ENCODE results near the gene ACAT2.
"Not testable (repeated sequence)": the region's sequence is repeated elsewhere in the genome, so short reads cannot be mapped to it uniquely, and the experiment has no call there.

The ACAT2 gene

DNA sequence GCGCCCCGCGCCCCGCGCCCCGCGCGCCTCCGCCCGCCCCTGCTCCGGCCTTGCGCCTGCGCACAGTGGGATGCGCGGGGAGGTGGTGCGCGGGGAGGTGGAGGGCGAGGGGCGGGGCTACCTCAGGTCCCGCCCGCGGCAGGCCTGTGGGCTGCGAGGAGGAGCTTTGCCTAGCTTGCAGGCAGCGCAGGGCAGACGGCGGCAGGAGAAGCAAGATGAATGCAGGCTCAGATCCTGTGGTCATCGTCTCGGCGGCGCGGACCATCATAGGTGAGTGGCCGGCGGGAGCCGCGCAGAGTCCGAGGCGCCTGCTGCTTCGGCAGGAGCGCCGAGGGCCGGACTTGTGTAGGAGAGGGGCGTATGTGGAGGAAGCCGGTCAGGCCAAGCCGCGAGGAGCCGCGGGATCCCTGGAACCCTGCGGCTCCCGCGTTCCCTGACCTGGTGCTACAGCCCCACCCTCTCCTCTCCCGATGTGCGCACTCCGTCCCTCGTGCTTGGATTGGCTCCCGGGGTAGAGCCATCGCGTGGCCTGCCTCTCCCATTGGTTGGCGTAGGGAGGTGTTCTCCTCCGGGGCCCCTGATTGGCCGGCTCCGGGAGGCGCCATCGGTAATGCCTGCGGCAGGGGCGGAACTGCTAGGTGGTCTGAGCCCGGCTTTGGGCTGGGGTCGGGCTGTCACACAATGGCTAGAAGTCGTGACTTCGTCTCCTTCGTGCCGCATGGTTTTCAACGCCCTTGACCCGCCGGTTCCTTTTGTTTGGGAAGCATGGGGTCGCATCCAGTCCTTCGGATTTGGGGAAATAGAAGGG is at the start of gene ACAT2:
Gene ACAT2, plus strand, starts transcription at position 173 of the 808 bp plus-strand sequence. Its CDS starts 43 bp downstream, at position 216.
- DNase-seq: peak; percentile 95

DNA sequence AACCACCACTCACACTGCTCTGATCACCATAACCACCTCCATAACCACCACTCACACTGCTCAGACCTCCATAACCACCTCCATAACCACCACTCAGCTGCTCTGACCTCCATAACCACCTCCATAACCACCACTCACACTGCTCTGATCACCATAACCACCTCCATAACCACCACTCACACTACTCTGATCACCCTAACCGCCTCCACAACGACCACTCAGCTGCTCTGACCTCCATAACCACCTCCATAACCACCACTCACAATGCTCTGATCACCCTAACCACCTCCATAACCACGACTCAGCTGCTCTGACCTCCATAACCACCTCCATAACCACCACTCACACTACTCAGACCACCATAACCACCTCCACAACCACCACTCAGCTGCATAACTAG is 49.5 kb upstream of the ACAT2 start:
- not testable (repeated sequence) for DNase-seq

DNA sequence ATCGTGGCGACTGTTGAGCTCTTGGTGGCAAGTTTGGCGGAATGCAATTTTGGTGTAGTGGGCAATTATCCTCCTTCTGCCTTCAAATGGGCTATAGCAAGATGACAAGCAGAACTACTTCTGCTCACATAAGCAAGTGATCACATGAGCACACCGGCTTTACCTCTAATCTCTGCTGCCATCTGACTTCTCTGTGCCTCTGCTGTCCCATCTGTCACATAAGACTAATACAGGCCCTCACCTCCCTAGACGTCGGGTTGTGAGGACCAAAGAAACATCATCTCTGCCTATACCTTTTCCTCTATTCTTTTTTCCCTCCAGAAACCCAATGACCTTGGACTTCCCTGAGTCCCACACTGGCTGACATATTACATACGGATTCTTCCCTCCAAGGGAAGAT is 47.9 kb upstream of the ACAT2 start:
- DNase-seq: no peak

DNA sequence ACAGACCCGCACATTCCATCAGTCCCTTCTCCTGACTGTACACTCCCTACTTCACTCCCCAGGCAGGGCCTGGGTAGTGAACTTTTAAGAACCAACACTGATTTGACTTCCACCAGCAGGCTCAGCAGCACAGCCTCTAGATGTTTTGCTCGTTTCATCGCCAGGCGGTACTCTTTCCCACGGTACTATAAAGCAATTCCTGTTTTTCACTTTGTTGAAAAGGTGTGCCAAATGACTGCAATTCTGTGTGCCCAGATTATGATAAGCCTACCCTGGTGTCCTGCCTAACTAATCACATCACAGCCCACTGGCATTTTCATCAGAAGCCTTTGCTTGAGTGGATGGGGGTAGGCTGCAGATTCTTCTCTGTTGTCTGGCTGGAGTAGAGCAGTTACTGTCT is 47.4 kb upstream of the ACAT2 start:
- no peak for DNase-seq

DNA sequence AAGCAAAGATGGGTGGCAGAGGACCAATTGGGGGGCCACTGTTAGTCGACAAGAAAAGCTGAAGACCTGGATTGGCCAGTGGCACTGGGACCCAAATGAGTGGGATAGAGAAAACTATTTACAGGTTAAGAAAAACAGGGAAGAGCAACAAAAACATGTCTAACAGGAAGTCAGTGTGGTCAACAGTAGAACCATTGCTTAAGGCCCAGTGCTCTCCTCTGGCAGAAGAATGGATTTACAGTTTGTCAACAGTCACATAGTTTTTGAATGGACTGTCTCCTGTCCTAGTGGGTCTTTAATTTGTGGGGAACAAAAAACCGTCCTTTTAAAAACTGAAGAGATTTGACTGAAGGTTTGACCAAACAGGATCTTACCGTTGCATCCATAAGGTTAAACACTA is 46.7 kb upstream of the ACAT2 start:
- DNase-seq: no peak

DNA sequence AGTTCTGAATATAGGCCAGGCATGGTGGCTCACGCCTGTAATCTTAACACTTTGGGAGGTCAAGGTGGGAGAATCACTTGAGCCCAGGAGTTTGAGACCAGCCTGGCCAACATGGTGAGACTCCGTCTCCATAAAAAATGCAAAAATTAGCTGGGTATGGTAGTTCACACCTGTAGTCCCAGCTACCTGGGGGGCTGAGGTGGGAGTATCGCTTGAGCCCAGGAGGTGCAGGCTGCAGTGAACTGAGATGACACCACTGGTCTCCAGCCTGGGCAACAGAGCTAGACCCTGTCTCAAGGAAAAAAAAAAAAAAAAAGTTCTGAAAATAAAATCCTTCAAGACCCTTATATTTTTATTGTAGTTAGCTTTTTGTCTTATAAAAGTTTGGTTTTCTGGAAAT is 46.2 kb upstream of the ACAT2 start:
- no peak for DNase-seq

DNA sequence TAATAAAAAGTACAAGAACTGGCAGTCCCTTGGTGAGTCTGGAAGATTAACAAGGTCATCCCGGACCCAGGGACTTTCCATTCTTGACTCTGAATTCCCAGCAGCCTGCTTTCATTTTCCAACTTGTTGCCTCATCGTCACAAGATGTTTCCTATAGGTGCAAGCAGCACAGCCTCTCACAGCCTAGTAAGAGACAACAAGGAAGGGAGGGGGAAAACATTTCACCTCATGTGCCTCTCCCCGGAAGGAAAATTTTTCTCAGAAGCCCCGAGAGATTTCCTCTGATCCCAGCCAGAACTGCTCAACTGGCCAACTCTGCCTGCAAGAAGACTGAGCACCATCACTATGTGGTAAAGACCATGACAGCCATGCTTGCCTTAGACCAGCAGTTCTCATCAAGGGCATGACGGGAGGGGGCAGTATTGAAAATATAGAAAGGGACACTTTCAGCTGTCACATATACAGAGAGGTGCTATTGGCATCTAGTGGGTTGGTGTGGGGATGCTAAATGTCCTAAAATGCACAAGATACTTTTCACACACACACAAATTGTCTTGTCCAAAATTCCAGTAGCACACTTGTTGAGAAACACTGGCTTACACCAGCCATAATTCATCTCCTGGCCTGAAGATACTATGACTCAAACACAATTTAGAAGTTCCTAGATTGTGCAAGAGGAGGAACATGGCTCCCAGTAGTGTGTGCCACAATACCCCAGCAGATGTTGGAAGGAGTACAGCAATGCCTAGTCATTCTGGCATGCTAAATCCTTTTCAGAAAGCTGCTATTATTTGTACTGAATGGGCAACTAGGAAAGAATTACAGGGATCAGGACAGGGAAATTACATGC is 45.4 kb upstream of the ACAT2 start:
- no peak for DNase-seq

DNA sequence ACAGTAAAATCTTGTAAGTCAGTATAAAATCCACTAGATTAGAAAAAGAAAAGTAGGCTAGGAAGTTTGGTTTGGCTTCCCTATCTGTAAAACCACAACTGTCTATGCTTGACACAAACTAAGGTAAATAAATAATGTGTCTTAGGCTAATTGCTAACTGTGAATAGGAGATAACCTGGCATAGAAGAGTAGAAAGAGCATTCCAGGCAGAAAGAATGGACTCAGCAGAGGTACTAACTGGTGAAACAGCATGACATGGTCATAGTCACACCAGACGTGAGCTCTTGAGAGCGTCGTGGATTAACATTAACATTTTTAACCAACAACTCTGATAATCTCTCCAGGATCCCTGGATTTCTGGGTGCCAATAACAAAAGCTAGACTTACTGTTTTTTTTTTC is 43.2 kb upstream of the ACAT2 start:
- DNase-seq: no peak

DNA sequence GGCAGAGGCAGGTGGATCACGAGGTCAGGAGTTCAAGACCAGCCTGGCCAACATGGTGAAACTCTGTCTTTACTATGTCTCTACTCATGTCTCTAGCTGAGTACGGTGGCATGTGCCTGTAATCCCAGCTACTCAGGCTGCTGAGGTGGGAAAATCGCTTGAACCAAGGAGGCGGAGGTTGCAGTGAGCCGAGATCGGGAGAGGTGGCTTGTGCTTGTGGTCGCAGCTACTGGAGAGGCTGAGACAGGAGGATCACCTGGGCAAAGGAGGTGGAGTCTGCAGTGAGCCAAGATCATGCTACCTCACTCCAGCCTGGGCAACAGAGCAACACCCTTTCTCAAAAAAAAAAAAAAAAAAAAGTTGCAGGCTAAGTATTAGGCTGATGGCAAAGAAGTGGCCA is 42.6 kb upstream of the ACAT2 start:
- DNase-seq: no peak

DNA sequence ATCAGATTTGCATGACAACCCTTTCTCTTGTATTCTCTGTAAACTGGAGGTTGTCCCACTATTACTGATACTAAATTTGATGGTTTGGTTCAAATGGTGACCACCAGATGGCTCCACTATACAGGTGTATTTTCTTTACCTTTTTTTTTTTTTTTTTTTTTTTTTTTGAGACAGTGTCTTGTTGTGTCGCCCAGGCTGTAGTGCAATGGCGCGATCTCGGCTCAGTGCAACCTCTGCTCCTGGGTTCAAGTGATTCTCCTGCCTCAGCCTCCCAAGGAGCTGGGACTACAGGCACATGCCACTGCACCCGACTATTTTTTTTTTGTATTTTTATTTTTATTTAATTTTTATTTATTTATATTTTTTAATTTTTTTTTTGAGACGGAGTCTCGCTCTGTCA is 41.1 kb upstream of the ACAT2 start:
- DNase-seq: peak; percentile 80

DNA sequence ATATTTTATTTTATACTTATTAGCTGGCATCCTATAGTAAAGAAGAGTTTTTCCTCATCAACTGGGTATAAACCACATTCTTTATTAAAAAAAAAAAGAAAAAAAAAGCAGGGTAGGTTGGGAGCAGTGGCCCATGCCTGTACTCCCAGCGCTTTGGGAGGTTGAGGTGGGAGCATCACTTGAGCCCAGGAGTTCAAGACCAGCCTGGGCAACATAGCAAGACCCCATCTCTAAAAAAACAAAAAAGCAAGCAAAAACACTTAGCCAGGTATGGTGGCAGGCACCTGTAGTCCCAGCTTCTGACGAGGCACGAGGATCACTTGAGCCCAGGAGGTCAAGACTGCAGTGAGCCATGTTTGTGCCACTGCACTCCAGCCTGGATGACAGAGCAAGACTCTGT is 39.9 kb upstream of the ACAT2 start:
- DNase-seq: not testable (repeated sequence)

DNA sequence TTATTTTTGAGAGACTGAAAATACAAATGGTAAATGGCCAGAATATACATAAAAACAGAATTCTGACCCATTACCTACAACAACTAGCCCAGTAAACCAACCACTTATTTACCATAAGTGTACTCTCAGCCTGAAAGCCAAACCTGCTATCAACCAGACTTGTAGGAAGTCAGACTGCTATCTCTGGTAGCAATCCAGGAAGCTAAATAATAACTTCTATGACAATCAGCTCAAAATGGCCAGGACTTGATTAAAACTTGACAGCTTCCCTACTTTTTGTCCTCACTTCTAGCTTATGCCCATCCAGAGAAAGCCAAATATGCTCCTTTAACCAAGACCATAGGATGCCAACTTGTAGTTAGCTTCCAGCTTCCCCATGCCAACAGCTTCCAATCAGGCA is 39.2 kb upstream of the ACAT2 start:
- no peak for DNase-seq

DNA sequence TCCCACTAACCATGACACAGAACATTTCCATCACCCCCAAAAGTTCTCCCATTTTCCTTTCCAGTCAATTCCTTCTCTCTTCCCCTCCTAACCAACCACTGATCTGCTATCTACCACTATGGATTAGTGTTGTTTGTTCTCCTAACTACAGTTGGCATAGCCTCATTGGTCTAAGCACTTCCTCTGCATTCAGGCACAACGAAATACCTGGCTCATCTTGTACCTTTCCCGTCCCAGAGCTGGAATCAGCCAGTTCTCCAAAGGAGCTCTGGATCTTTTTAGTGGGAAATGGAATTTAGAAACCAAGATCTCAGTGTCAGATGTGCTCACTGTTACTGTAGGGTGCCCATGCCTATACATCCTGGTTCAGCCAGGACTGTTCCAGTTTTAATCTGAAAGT is 38.6 kb upstream of the ACAT2 start:
- DNase-seq: no peak

DNA sequence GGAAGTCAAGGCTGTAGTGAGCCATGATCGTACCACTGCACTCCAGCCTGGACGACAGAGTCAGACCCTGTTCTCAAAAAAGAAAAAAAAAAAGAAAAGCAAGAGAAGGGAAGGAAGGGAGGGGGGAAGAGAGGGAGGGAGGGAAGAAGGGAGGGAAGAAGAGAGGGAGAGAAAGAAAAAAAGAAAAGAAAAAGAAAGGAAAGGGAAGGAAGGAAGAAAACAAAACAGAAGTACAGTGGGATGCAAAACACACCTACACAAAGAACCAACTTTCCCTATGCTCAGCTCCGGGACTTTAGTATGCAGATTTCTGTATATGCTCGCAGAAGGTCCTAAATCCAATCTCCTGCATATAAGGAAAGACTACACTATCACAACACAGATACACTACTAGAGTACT is 37.1 kb upstream of the ACAT2 start:
- no peak for DNase-seq

DNA sequence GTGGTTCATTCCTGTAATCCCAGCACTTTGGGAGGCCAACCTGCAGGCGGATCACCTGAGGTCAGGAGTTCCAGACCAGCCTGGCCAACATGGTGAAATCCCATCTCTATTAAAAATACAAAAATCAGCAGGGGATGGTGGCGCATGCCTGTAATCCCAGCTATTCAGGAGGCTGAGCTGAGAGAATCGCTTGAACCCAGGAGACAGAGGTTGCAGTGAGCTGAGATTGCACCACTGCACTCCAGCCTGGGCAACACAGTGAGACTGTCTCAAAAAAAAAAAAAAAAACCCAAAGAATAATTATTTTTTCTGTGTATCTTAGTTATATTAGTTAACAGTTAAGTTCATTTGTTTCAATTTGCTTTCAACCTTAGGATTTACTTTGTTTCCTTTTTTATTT is 36.6 kb upstream of the ACAT2 start:
- not testable (repeated sequence) for DNase-seq

DNA sequence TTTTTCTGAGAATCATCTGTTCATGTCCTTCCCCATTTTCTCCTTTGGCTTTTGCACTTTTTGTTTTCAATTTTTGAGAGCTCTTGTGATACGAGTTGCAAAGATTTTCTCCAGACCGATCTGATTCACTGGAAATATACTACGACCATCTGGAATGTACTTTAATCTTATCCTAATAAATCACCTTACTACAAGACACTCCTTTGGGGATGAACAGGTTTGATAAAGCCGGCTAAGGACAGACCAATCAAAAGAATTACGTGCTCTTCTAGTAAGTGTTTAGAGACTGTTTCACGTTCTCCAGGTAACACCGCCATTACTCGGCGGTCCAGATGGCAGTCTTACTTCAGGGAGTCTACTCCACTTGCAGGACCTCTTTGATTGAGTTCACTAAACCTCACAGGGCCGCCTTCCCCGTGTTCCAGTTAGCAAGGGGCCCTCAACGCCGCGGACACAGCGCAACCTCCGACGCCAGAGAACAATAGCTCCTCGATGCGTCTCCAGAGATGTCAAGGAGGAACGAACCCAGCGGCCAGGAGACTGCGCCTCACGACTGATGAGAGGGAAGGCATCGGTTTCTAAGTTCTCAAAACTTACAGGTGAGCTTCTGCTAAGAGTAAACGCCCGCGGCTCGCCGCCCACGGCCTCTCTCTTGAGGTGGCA is 35.5 kb upstream of the ACAT2 start:
- DNase-seq: no peak

DNA sequence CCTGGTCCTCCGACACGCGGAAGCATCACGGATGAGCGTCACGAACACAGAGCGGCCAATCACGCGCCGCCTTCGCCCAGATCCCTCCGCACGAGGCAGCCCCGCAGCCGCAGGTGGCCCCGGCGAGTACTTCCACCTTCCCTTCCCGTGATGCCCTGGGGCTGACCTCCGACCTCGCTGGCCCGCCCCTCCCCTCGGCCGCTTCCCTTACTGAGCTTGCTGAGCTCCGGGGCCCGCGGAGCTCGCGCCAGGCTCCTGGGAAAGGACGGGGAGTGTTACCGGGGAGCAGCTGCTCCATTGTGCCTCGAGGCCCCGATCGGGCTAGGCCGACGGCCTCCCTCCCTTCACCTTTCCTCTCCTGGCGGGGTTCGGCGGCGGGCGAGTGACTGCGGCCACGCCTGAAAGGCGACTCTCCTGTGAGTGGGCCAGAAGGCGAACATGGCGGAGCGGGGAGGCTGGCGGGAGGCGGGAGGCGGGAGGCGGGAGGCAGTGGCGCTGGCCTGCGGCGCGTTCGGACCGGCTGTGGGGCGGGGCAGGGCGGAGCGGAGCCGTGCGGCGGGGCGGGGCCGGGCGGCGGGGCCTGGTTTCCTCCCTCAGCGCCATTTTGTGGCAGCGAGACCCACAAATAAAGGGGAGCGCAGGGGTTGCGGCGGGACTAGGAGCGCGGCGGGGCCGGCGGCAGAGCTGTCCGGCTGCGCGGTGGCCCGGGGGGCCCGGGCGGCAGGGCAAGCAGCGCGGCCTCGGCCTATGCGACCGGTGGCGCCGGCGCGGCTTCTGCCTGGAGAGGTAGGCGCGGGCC is 34.7 kb upstream of the ACAT2 start, which contains the start of gene WTAP:
Gene WTAP, plus strand, starts transcription at position 589 of the 799 bp plus-strand sequence. CDS start 8,760 bp downstream, outside the sequence.
- peak; percentile 97 for DNase-seq

DNA sequence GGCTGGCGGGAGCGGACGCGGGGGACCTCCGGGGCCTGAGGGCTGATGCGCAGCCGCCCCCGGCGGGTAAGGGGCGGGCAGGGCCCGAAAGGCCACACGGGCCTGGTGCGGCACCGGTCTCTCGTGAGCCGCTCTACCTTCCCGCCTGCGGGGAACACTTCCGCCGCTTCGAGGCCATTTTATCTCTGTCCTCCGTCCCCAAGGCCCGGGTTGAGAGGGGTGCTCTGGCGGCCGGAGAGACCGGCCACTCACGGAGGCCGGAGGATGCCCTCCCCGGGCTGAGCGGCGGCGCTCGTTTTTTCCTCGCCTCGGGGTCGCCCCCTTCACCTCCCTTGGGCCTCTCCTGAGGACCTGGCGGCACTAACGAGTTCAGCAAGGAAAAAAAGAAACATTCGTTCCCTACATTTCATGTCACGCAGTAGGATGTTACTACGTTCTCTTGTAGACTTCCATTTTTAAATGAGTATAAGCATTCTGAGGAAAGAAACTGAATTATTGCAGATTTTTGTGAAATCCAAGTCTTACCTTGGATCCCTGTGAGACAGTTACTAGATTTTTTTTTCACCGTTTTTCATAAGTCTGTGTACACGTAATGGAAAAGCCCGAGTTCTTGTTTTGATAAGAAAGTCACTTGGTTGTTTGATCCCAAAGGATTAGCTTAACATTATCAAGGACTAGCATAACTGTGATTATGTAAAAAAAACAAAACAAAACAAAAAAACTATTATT is 34.0 kb upstream of the ACAT2 start:
- no peak for DNase-seq

DNA sequence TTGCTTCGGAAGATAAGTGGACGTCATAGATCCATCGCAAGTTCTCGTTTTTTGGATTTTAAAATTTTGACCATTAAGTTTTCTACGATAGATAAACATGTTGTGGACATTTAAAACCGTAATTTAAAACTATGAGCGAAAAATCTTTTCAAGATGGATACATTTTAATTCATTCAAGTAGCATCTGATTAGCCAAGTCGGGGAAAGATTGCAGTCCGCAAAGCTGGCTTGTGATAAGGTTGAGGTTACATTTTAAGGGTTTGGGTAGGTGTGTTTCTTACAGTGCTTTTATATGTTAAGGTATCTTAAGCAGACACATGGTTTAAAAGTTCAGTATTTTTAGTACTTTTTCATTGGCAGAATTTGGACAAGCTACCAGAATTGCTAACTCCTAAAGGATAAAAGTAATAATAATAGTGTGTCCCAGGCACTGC is 33.3 kb upstream of the ACAT2 start:
- peak; percentile 31 for DNase-seq

DNA sequence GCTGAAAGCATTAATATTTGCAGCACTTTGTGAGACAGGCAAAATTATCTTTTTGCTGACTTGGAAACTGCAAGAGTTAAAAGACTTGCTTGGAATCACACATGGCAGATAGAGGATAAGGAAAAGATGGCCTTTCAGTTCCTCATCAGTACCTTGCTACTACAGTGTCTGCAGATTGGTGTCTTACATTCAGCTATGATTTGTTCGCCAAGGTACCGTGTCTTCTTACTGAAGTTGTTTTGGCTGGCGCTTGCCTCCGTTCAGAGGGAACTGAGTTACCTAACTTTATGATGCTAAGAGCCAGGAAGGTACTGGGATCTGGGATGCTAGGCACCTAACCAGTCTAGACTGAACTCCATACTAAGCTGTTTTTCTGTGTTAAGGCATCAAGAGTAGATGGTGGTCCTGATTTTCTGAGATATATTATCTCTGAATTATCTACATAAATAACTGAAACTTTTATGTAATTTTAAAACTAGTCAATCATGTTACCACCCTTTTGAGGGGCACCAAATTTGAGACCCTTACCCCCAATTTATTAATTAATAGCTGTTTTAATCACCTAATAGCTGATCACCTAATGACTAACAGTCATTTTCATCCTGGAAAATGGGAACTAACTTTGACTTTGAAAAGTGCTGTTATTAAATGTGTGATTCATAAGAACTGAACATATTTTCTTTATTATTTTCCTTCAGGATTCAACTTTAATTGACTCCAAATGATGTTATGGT is 32.1 kb upstream of the ACAT2 start:
- DNase-seq: no peak

DNA sequence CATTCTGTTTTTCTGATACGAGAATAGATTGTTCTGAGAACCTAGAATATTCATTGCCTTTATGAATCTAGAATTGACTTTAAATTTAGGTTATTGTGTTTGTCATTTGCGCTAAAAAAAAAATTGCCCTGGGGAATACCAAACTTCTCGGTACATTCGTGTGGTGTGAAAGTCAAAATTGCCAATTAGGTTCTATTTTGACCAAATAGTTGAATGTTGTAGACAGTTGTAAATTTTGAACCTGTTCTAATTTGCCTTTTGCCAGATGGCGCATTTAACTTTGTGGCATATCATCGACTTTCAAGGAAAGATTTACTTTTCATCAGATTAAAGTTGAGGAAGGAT is 31.5 kb upstream of the ACAT2 start:
- DNase-seq: no peak
